Stomach (tissue), 9 donors: ENCODE measurements around the gene SLAMF6. TPM values are rescaled to one million over a fixed set of nuclear protein-coding genes. Genes with fewer than 3 reads are reported as not detected.

ENCODE experiments used
- DNase-seq, 2 donors: peaks; one replicate each; pipeline versions ENCODE4 v3.0.0 to v3.0.0-alpha.2; 2013 to 2019
- H3K27ac ChIP-seq, 5 donors: fragments of 200-600 bp in 4 of 5; sonication (generic) in 4 of 5; one replicate each; pipeline ENCODE4 v1.5.1; 2013 to 2019; ENCODE audit warnings: mild to moderate bottlenecking in 1 of 5, moderate library complexity in 1 of 5
- H3K27me3 ChIP-seq, 3 donors: fragments of 200-600 bp; sonication (generic); one replicate each; pipeline ENCODE4 v1.5.1; 2017 to 2019; ENCODE audit warnings: mixed run types in 1 of 3
- H3K36me3 ChIP-seq, 4 donors: fragments of 200-600 bp; sonication (generic); 1 replicate in 3 of 4; 2 replicates in 1 of 4; pipeline ENCODE4 v1.5.1; 2016 to 2019
- H3K4me1 ChIP-seq, 4 donors: fragments of 200-600 bp; sonication (generic); one replicate each; pipeline ENCODE4 v1.5.1; 2016 to 2019
- H3K4me3 ChIP-seq, 4 donors: fragments of 200-600 bp; sonication (generic) in 3 of 4; one replicate each; pipeline ENCODE4 v1.5.1; 2016 to 2019; ENCODE audit warnings: mild to moderate bottlenecking in 1 of 4
- H3K9me3 ChIP-seq, 4 donors: fragments of 200-600 bp; sonication (generic); one replicate each; pipeline ENCODE4 v1.5.1; 2016 to 2019
- CTCF ChIP-seq, 7 experiments: fragments of 450-650 bp in 4 of 7; fragments of 200-600 bp in 3 of 7; sonication (generic) in 3 of 7; IDR thresholded peaks; one replicate each; pipeline ENCODE4 v1.5.1; 2016 to 2019; ENCODE audit warnings: antibody characterized with exemption in 7 of 7, control low read depth in 2 of 7, mild to moderate bottlenecking in 1 of 7
- EP300 ChIP-seq: sonication (generic); formaldehyde crosslinking; IDR thresholded peaks from one replicate; pipeline ENCODE4 v1.6.1; 2017; ENCODE audit warnings: antibody characterized with exemption
- POLR2A ChIP-seq, 4 donors: fragments of 450-650 bp; IDR thresholded peaks; one replicate each; pipeline ENCODE4 v1.6.1; 2016; ENCODE audit warnings: antibody characterized with exemption in 4 of 4, control low read depth in 2 of 4, mild to moderate bottlenecking in 1 of 4, moderate library complexity in 1 of 4
- POLR2AphosphoS5 ChIP-seq, 3 donors: sonication (generic); formaldehyde crosslinking; IDR thresholded peaks; one replicate each; pipeline ENCODE4 v1.6.1; 2016; ENCODE audit warnings: antibody characterized with exemption in 3 of 3
- WGBS, 5 donors: extraction: QIAGEN DNeasy Blood & Tissue Kit in 3 of 5; methylation state at CpG; one replicate each; pipeline versions ENCODE4 v1.1.5 to v1.1.7; 2013 to 2018; 5-methylcytosine and 5-hydroxymethylcytosine counted together
- intact Hi-C: fragments of 100-400 bp; cut with DNase I; formaldehyde crosslinking; loops from one replicate; pipeline ENCODE4 v1.15.1; 2023; ENCODE audit warnings: low total_unique reads
- polyA plus RNA-seq, 3 donors: library from polyadenylated mRNA; stranded (reverse); fragments of 200-250 nt; gene quantifications; one replicate each; pipeline ENCODE4 v1.2.3, GENCODE V29; 2013
- total RNA-seq, 5 donors: library from RNA; depleted of rRNA; stranded (reverse); fragments of >200 nt; gene quantifications; one replicate each; pipeline versions ENCODE4 v1.1.0 to v1.2.3, GENCODE V29; 2014 to 2016
- donor health status: healthy with polysubstance abuse.
- donor health status: Bipolar disorder and iron deficiency.
- donor health status: healthy.

The SLAMF6 gene
- total and polyA plus RNA-seq, 8 donors, result 0.19 to 18.1 (median 1.1) TPM; not detected in 1

- H3K4me3 ChIP-seq, result no peak overlapping the region
- no peak for DNase-seq
- H3K4me1 ChIP-seq, result peaks cover 10 to 18% (median 14%) of the 10 kb centered on the region in 4 donors
- no peak for TF ChIP-seq CTCF (IDR thresholded peaks at IDR 0.05)
- no peaks in the 10 kb centered on the region for H3K9me3 ChIP-seq
- 79 to 95% (median 90%) methylated on average over 2 of the region's 2 CpGs for WGBS, 5 donors
- H3K36me3 ChIP-seq, result peaks cover 0 to 5% (median 0%) of the 10 kb centered on the region in 4 donors
- H3K27ac ChIP-seq, result no peak overlapping the region
- intact Hi-C loops, result no loop called here
- H3K27me3 ChIP-seq, result no peaks in the 10 kb centered on the region
Measured at GRCh38 chr1:160546942-160547341, 23.9 kb upstream of the SLAMF6 start.

- no peak overlapping the region for H3K4me3 ChIP-seq
- no peaks in the 10 kb centered on the region for H3K9me3 ChIP-seq
- intact Hi-C loops, result no loop called here
- H3K36me3 ChIP-seq, result no peaks in the 10 kb centered on the region
- no peaks in the 10 kb centered on the region for H3K27me3 ChIP-seq
- DNase-seq, result no peak
- H3K4me1 ChIP-seq, result peaks cover 30 to 41% (median 35%) of the 10 kb centered on the region in 4 donors
- 82 to 98% (median 95%) methylated on average over 1 of the region's 1 CpG for WGBS, 5 donors
- TF ChIP-seq CTCF (IDR thresholded peaks at IDR 0.05) (peak in 2 of 7 experiments; percentile 8 to 27), POLR2A (IDR thresholded peaks at IDR 0.05) (no peak)
- peak overlapping the region in 1 of 5 donors; percentile 24 for H3K27ac ChIP-seq
Measured at GRCh38 chr1:160544647-160545046, 21.6 kb upstream of the SLAMF6 start.

- intact Hi-C loops, result no loop called here
- H3K27ac ChIP-seq, result peak overlapping the region in 4 of 5 donors; percentile 79 to 86 (median 86)
Measured at GRCh38 chr1:160542303-160542945, 19.4 kb upstream of the SLAMF6 start.

GRCh38 chr1:160541622-160542302 is 18.7 kb upstream of the SLAMF6 start:
- Histone ChIP-seq H3K9me3 (no peaks in the 10 kb centered on the region), H3K27ac (peak overlapping the region; percentile 69 to 86 (median 85)), H3K4me3 (no peak overlapping the region), H3K4me1 (peaks cover 34 to 56% (median 40%) of the 10 kb centered on the region in 4 donors), H3K36me3 (no peaks in the 10 kb centered on the region), H3K27me3 (no peaks in the 10 kb centered on the region)
- intact Hi-C loops, result no loop called here
- DNase-seq, result no peak
- no peak for TF ChIP-seq POLR2AphosphoS5 (IDR thresholded peaks at IDR 0.05)
- no peak for TF ChIP-seq CTCF (IDR thresholded peaks at IDR 0.05)
- TF ChIP-seq EP300, result no peak
- no peak for TF ChIP-seq POLR2A (IDR thresholded peaks at IDR 0.05)
- 20 to 41% (median 25%) methylated on average over 1 of the region's 1 CpG for WGBS, 5 donors

More at GRCh38 chr1:160542303-160542945, 19.4 kb upstream of the SLAMF6 start:
- peak; percentile 36 to 86 for DNase-seq
- no peak overlapping the region for H3K4me3 ChIP-seq
- TF ChIP-seq POLR2AphosphoS5 (IDR thresholded peaks at IDR 0.05) (no peak), POLR2A (IDR thresholded peaks at IDR 0.05) (no peak), CTCF (IDR thresholded peaks at IDR 0.05) (no peak), EP300 (no peak)
- WGBS, 5 donors, result 1 to 25% (median 2%) methylated on average over 2 of the region's 2 CpGs
- peaks cover 34 to 56% (median 40%) of the 10 kb centered on the region in 4 donors for H3K4me1 ChIP-seq
- no peaks in the 10 kb centered on the region for H3K9me3 ChIP-seq
- H3K27me3 ChIP-seq, result no peaks in the 10 kb centered on the region
- H3K36me3 ChIP-seq, result no peaks in the 10 kb centered on the region
